Ovary (tissue), 9 donors: ENCODE measurements around the gene KCNK7. TPM values are rescaled to one million over a fixed set of nuclear protein-coding genes. Genes with fewer than 3 reads are reported as not detected.
A peak's percentile ranks its signal among the peaks of the same experiment; 100 is the strongest.
"Not testable (repeated sequence)": the region's sequence is repeated elsewhere in the genome, so short reads cannot be mapped to it uniquely, and the experiment has no call there.

ENCODE experiments used
- DNase-seq, 5 donors: peaks; one replicate each; pipeline ENCODE4 v3.0.0-alpha.2; 2019 to 2020
- H3K27ac ChIP-seq, 2 donors: fragments of 200-600 bp; one replicate each; pipeline versions ENCODE4 v1.5.1 to v1.8.0; 2019 to 2022
- H3K27me3 ChIP-seq: fragments of 200-600 bp; one replicate; pipeline ENCODE4 v1.8.0; 2022
- H3K36me3 ChIP-seq: fragments of 200-600 bp; sonication (generic); one replicate; pipeline ENCODE4 v1.5.1; 2019
- H3K4me1 ChIP-seq: one replicate; pipeline ENCODE4 v1.8.1; 2013; ENCODE audit warnings: mild to moderate bottlenecking, moderate library complexity; ENCODE audit not compliant: insufficient read depth
- H3K4me3 ChIP-seq: fragments of 200-600 bp; sonication (generic); one replicate; pipeline ENCODE4 v1.5.1; 2017
- H3K9me3 ChIP-seq, 2 donors: fragments of 200-600 bp in 1 of 2; sonication (generic) in 1 of 2; one replicate each; pipeline versions ENCODE4 v1.5.1 to v1.8.1; 2013 to 2019; ENCODE audit warnings: mild to moderate bottlenecking in 1 of 2, moderate library complexity in 1 of 2
- EP300 ChIP-seq: sonication (generic); formaldehyde crosslinking; IDR thresholded peaks from one replicate; pipeline ENCODE4 v1.6.1; 2017; ENCODE audit warnings: antibody characterized with exemption
- POLR2A ChIP-seq: fragments of 450-650 bp; IDR thresholded peaks from one replicate; pipeline ENCODE4 v1.6.1; 2017; ENCODE audit warnings: antibody characterized with exemption, mild to moderate bottlenecking, moderate library complexity
- WGBS, 3 donors: extraction: QIAGEN DNeasy Blood & Tissue Kit in 1 of 3; methylation state at CpG; one replicate each; pipeline versions ENCODE4 v1.1.5 to v1.1.7; 2013 to 2017; 5-methylcytosine and 5-hydroxymethylcytosine counted together
- intact Hi-C, 4 donors: fragments of 100-400 bp; cut with DNase I; formaldehyde crosslinking; loops; one replicate each; pipeline versions ENCODE4 v1.11.0 to v1.15.1; 2022 to 2023
- polyA plus RNA-seq, 2 donors: library from polyadenylated mRNA; stranded (reverse); fragments of 200-250 nt in 1 of 2; fragments of 350-450 nt in 1 of 2; fragmentation: Illumina TruSeq in 1 of 2; extraction: RNeasy Lipid Tissue Mini Kit (QIAGEN cat#74804) in 1 of 2; gene quantifications; one replicate each; pipeline ENCODE4 v1.2.3, GENCODE V29; 2013 to 2014
- total RNA-seq, 7 donors: library from RNA; depleted of rRNA in 2 of 7; stranded (reverse); fragments of >200 nt in 2 of 7; fragmentation: NEBNext Ultra II Directional in 3 of 7; extraction: Animal tissue kit (Norgen Biotek cat#: 25700) in 3 of 7; gene quantifications; one replicate each; pipeline versions ENCODE4 v1.1.0 to v1.2.4, GENCODE V29; 2016 to 2023
- TF ChIP-seq, protein P1 (sequence below), 3 donors: fragments of 450-650 bp in 2 of 3; fragments of 200-600 bp in 1 of 3; IDR thresholded peaks; one replicate each; pipeline versions ENCODE4 v1.5.1 to v1.8.0; 2016 to 2022; ENCODE audit warnings: antibody characterized with exemption in 3 of 3, mild to moderate bottlenecking in 1 of 3
- donor health status: DM: no; HTN: no; CAD: no; lungs with moderate emphysema.
- donor health status: DM: no; HTN: no; CAD: no.
- donor health status: Bipolar disorder and iron deficiency.
- donor health status: DM: yes; HTN: yes; CAD: no.
- donor health status: DM: no; HTN: no; CAD: no.
- donor health status: DM: yes; HTN: yes; CAD: no.

KCNK7 gene
- total and polyA plus RNA-seq, 9 donors: 0.65 to 4.0 (median 1.2) TPM; not detected in 1

DNA sequence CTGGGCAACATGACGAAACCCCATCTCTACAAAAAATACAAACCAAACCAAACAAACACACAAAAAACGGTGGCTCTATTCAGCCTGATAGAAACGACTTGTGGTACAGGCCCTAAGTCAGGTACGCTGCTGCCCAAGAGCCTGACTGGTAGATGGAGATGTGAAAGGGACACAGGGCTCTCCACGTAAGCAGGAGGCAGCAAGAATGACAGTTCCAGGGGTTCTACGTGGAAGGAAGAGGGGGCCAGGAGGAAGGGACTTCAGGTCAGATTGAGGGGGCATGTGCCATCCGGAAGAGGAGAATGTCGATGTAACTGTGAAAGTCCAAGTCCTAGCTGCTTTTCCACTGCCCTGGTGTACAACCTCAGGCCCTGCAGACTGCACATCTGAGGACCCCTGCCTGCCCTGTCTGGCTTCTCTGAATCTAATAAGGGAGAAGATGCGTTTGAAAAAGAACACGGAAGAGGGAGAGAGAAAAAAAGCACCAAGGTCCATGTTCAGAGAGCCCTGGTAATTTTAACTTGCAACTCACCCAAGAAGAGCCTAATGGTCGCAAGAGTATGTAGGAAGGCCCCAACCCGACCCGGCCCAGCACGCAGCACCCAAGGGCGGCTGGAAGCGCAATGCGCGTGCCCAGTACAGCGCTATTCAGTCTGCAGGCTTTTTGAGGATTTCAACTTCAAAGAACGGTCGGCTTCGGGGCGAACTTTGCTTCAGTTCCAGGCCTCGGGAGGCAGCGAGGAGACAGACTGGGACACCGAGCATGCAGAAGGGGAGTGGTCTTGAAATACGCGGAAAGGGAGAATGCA lies 26.2 kb downstream of the KCNK7 start:
- WGBS, 3 donors: 5 to 7% (median 6%) methylated on average over 28 of the region's 28 CpGs
- H3K9me3 ChIP-seq: no peaks in the 10 kb centered on the region
- intact Hi-C loops: no loop called here
- peaks cover 8% of the 10 kb centered on the region for H3K4me1 ChIP-seq
- H3K36me3 ChIP-seq: no peaks in the 10 kb centered on the region
- H3K27me3 ChIP-seq: no peaks in the 10 kb centered on the region
- H3K27ac ChIP-seq: peak overlapping the region; percentile 76 to 87
- DNase-seq: no peak
- peak overlapping the region; percentile 83 for H3K4me3 ChIP-seq
- no peak for TF ChIP-seq EP300
- TF ChIP-seq POLR2A: no peak

DNA sequence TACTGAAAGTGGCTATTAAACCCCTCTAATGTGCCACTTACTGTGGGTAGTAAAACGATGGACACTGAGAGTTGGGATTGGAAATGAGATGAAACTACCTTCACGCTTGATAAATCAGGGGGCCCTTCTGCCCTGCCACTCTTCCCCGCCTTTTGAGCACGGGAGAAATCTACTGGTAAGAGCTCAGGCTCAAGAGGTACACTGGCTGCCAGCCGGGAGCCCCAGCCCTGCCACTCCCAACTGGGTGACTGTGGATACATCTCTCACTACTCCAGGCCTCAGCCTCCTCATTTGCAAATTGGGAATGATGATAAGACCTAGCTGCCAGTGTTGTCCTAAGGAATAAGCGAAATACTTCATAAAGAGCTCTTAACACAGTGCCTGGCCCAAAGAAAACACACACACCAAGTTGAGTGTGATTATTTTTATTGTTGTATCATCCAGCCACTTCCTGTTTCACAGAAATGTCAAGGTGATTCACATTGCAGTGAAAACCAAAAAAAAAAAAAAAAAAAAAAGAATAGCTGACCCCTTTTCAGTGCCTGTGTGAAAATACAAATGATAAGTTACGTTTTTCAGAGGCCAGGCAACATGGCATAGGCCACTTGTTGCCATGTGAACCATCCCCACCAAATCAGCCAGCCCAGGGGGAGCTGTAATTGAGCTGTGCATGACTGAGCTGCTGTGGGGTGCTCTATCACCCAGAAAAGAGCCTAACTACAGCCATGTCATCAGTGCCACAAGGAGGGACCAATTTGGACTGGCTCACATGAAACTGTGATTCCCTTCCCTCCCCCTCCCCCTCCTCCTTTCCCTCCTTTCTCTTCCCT lies 29.8 kb downstream of the KCNK7 start:
- intact Hi-C loops: no loop called here

DNA sequence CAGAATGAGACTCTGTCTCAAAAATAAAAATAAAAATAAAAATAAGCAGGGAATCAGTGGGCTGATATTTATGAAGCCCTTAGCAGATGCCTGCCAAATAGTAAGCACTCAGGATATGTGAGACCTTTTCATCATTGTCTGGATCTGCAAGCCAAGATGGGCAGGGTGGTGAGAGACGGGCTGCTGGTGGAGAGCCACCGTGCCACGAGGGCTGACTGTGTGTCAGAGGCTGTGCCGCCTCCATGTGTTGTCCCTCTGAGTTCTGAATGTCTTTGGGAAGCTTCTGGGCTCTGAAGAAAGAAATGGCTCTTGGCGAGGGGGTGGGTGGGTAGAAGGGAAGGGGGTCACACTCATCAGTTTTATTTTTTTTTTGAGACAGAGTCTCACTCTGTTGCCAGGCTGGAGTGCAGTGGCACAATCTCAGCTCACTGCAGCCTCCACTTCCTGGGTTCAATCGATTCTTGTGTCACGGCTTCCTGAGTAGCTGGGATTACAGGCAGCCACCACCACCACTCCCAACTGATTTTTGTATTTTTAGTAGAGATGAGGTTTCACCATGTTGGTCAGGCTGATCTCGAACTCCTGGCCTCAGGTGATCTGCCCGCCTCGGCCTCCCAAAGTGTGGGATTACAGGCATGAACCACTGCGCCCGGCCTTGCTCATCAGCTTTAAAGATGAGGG lies 30.6 kb downstream of the KCNK7 start:
- H3K9me3 ChIP-seq, H3K4me3 ChIP-seq, DNase-seq, H3K36me3 ChIP-seq, H3K27me3 ChIP-seq, H3K27ac ChIP-seq, intact Hi-C loops: not testable (repeated sequence)
- 89 to 94% (median 89%) methylated on average over 12 of the region's 12 CpGs for whole genome bisulfite sequencing, 3 donors
- peaks cover 13% of the 10 kb centered on the region for H3K4me1 ChIP-seq

More for the DNA sequence above, 29.8 kb downstream of the KCNK7 start:
- H3K27me3 ChIP-seq: no peaks in the 10 kb centered on the region
- no peak overlapping the region for H3K4me3 ChIP-seq
- no peaks in the 10 kb centered on the region for H3K36me3 ChIP-seq
- TF ChIP-seq, protein P1, sequence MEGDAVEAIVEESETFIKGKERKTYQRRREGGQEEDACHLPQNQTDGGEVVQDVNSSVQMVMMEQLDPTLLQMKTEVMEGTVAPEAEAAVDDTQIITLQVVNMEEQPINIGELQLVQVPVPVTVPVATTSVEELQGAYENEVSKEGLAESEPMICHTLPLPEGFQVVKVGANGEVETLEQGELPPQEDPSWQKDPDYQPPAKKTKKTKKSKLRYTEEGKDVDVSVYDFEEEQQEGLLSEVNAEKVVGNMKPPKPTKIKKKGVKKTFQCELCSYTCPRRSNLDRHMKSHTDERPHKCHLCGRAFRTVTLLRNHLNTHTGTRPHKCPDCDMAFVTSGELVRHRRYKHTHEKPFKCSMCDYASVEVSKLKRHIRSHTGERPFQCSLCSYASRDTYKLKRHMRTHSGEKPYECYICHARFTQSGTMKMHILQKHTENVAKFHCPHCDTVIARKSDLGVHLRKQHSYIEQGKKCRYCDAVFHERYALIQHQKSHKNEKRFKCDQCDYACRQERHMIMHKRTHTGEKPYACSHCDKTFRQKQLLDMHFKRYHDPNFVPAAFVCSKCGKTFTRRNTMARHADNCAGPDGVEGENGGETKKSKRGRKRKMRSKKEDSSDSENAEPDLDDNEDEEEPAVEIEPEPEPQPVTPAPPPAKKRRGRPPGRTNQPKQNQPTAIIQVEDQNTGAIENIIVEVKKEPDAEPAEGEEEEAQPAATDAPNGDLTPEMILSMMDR (IDR thresholded peaks at IDR 0.05): no peak
- no peak for TF ChIP-seq EP300
- no peaks in the 10 kb centered on the region for H3K9me3 ChIP-seq
- H3K27ac ChIP-seq: no peak overlapping the region
- WGBS, 3 donors: 64 to 80% (median 76%) methylated on average over 7 of the region's 7 CpGs
- no peak for DNase-seq
- peaks cover 8% of the 10 kb centered on the region for H3K4me1 ChIP-seq

DNA sequence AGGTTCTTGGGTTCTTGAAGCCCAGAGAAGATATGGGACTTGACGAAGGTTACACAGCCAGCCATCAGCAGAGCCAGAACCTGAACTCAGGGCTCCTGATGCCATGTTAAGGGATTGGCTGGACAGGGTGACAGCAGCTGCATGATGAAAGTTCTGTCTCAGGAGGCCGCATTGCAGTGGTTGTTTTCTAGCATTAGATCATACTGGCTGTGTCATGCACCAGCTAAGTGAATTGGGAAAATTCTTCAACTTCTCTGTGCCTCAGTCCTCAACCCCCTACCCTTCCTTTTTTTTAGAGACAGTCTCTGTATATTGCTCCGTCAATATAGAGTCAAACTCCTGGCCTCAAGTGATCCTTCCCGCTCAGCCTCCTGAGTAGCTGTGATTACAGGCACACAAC lies 32.0 kb downstream of the KCNK7 start:
- Histone ChIP-seq H3K9me3 (no peaks in the 10 kb centered on the region), H3K27ac (no peak overlapping the region), H3K36me3 (no peaks in the 10 kb centered on the region), H3K27me3 (no peaks in the 10 kb centered on the region), H3K4me1 (peaks cover 20% of the 10 kb centered on the region), H3K4me3 (no peak overlapping the region)
- no peak for DNase-seq
- TF ChIP-seq EP300 (no peak), POLR2A (no peak)
- TF ChIP-seq, protein P1 (IDR thresholded peaks at IDR 0.05): no peak
- intact Hi-C loops: no loop called here
- 91 to 96% (median 93%) methylated on average over 4 of the region's 4 CpGs for WGBS, 3 donors

DNA sequence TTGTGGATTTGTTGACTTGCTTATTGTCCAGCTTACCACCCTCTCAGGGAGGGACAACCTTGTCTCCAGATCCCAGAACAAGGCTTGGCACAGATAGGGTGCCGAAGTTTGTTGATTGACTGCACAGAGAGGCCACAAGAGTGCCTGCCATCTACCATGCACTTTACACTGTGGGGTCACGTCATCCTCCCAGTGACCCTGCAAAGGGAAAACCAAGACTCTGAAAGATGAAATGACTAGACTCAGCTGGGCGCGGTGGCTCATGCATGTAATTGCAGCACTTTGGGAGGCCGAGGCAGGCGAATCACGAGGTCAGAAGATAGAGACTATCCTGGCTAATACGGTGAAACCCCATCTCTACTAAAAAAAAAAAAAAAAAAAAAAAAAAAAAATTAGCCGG lies 32.8 kb downstream of the KCNK7 start:
- 78 to 86% (median 81%) methylated on average over 9 of the region's 9 CpGs for WGBS, 3 donors
- Histone ChIP-seq H3K4me3 (no peak overlapping the region), H3K4me1 (peaks cover 20% of the 10 kb centered on the region), H3K27me3 (no peaks in the 10 kb centered on the region), H3K27ac (no peak overlapping the region), H3K36me3 (no peaks in the 10 kb centered on the region), H3K9me3 (no peaks in the 10 kb centered on the region)
- TF ChIP-seq, protein P1 (IDR thresholded peaks at IDR 0.05): no peak
- TF ChIP-seq POLR2A (no peak), EP300 (no peak)
- intact Hi-C loops: no loop called here
- no peak for DNase-seq
